Stimulated activated CD8-positive, alpha-beta memory T cell treated with anti-CD3 and anti-CD28 coated beads, Interleukin-15, amount 100 ng/mL, for 4 hours (primary cell): ENCODE data around the gene CRBN.

Source experiments
- DNase-seq, 2 donors: peaks; one replicate each; pipeline ENCODE4 v3.0.0-alpha.2; 2020; ENCODE audit warnings: low read depth in 2 of 2

The CRBN gene

GRCh38 chr3:3110749-3111361, 68.6 kb downstream of the CRBN start:
- DNase-seq = no peak

- DNase-seq = no peak
Observed at GRCh38 chr3:3110299-3110630, 69.2 kb downstream of the CRBN start, which contains the start of gene IL5RA. Gene IL5RA, minus strand, starts transcription at chr3:3110374. Its CDS starts 5,390 bp downstream, at chr3:3104984.

GRCh38 chr3:3109407-3110298, 69.8 kb downstream of the CRBN start:
- DNase-seq = no peak

GRCh38 chr3:3107858-3108257, 71.6 kb downstream of the CRBN start:
- DNase-seq = no peak

GRCh38 chr3:3107181-3107580, 72.3 kb downstream of the CRBN start:
- no peak for DNase-seq

GRCh38 chr3:3105815-3106214, 73.7 kb downstream of the CRBN start:
- DNase-seq = no peak

- no peak for DNase-seq
Observed at GRCh38 chr3:3105246-3105645, 74.2 kb downstream of the CRBN start.

GRCh38 chr3:3102751-3103150, 76.7 kb downstream of the CRBN start:
- DNase-seq = no peak

- DNase-seq = no peak
Observed at GRCh38 chr3:3101660-3102458, 77.6 kb downstream of the CRBN start.
